Peyer's patch (tissue), 4 donors: ENCODE measurements around the gene LPAR2.

Source experiments
- POLR2A ChIP-seq, 2 donors: fragments of 450-650 bp; IDR thresholded peaks; one replicate each; pipeline ENCODE4 v1.5.1; 2017; ENCODE audit warnings: antibody characterized with exemption in 2 of 2, mild to moderate bottlenecking in 2 of 2, moderate library complexity in 2 of 2
- TF ChIP-seq, protein P1 (sequence below), 6 experiments: fragments of 450-650 bp in 4 of 6; fragments of 200-600 bp in 2 of 6; sonication (generic) in 1 of 6; IDR thresholded peaks; one replicate each; pipeline ENCODE4 v1.5.1; 2017 to 2019; ENCODE audit warnings: antibody characterized with exemption in 6 of 6, mild to moderate bottlenecking in 3 of 6, moderate library complexity in 1 of 6

DNA sequence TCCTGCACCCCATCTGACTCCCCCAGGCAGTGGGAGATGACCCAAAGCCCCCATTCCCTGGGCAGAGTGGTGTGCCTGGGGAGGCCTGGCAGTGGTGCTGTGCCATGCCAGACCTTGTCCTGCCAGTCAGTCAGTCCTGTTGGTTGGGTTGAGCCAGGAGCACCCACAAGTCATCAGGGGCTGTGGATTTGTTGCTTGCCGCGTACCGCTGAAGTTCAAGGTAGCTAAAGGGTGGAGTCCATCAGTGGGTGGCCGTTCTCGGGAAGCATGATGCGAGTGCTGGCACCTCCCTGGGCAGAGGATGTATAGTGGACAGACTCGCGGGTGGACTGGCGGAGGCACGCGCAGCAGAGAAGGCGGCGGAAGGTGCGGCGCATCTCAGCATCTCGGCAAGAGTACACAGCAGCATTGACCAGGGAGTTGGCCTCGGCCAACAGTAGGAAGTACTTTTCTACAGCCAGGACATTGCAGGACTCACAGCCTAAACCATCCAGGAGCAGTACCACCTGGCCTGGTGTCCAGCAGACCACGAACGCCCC is 3.9 kb downstream of the LPAR2 start:
- TF ChIP-seq, protein P1, sequence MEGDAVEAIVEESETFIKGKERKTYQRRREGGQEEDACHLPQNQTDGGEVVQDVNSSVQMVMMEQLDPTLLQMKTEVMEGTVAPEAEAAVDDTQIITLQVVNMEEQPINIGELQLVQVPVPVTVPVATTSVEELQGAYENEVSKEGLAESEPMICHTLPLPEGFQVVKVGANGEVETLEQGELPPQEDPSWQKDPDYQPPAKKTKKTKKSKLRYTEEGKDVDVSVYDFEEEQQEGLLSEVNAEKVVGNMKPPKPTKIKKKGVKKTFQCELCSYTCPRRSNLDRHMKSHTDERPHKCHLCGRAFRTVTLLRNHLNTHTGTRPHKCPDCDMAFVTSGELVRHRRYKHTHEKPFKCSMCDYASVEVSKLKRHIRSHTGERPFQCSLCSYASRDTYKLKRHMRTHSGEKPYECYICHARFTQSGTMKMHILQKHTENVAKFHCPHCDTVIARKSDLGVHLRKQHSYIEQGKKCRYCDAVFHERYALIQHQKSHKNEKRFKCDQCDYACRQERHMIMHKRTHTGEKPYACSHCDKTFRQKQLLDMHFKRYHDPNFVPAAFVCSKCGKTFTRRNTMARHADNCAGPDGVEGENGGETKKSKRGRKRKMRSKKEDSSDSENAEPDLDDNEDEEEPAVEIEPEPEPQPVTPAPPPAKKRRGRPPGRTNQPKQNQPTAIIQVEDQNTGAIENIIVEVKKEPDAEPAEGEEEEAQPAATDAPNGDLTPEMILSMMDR (IDR thresholded peaks at IDR 0.05) = no peak
- TF ChIP-seq POLR2A (IDR thresholded peaks at IDR 0.05) = no peak
